ENCODE results near the gene DNAAF9. TPM values are rescaled to one million over a fixed set of nuclear protein-coding genes. Genes with fewer than 3 reads are reported as not detected.

Gene DNAAF9
- total and polyA plus RNA-seq, 2 of the 8 experiments (the other 6 are each of a cell fraction or from before 2014, with no cell fraction given) = 2.6 to 5.7 TPM

GRCh38 chr20:3407040-3407770, at the start of gene DNAAF9 (continued):
- TF ChIP-seq CHD7 (IDR thresholded peaks at IDR 0.05; ENCODE audit: insufficient replicate concordance, low read length) = no peak
- no peak for TF ChIP-seq E2F6 (IDR thresholded peaks at IDR 0.05)
- TF ChIP-seq KDM1A (IDR thresholded peaks at IDR 0.05; ENCODE audit: borderline replicate concordance, low read length) = no peak
- TF ChIP-seq PHF8 (conservative IDR thresholded peaks at IDR 0.05; ENCODE audit: low read depth, low read length) = 0 out of 2 replicates have a peak, but pooled peaks have one; percentile 10
- peak; percentile 31 to 73 (median 61) for TF ChIP-seq CTCF (IDR thresholded peaks at IDR 0.05; ENCODE audit: control extremely low read depth in 1 of 3, insufficient read depth in 1 of 3, low read depth in 1 of 3, low read length in 3 of 3)
- TF ChIP-seq TBP (IDR thresholded peaks at IDR 0.05; ENCODE audit: low read depth, low read length) = no peak
